ENCODE measurements around the gene GALNT5.

Gene GALNT5

GRCh38 chr2:157238296-157238695, 19.2 kb upstream of the GALNT5 start:
- Mint-ChIP-seq H3K4me3 (no peak overlapping the region), H3K4me1 (no peaks in the 10 kb centered on the region), H3K9me3 (no peaks in the 10 kb centered on the region), H3K27me3 (peaks cover 11% of the 10 kb centered on the region), H3K27ac (no peak overlapping the region), H3K36me3 (no peaks in the 10 kb centered on the region)
- DNase-seq = no peak
- CTCF ChIA-PET = no interaction called here

- no peaks in the 10 kb centered on the region for H3K9me3 Mint-ChIP-seq
- CTCF ChIA-PET = no interaction called here
- DNase-seq = no peak
Measured at GRCh38 chr2:157244691-157245090, 12.8 kb upstream of the GALNT5 start.

DNA sequence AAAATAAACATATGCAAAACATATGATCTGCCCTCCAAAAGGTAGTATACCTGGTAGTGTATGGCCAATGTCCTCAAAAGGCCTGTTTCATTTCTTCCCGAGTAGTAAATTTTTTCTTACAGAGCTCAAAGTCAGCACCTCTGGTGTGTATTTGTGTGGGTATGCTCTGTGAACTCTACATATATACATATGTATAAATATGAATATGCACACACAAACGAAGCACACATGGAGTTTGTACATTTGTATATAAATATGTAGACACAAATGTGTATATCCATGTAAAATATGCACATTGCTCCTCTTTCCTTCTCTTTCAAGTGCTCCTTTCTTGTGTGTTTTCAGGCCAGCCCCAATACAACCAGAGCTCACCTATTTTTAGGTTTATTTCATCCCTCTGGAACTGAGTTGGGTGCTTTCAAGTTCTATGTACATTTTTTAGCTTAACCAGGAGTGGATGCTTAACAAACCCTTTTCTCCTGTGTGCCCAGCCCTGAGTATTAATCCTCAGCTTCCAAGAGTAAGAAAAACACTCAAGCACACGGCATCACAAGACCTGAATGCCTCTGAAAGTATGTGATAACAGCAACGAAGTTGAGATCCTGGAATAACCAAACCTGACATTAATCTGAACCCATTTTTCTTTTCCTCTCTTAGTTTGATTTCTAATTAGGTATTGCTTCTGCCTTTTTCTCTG, 12.2 kb upstream of the GALNT5 start:
- no peak for DNase-seq
- Mint-ChIP-seq H3K4me1 (peaks cover 3% of the 10 kb centered on the region), H3K9me3 (no peaks in the 10 kb centered on the region), H3K36me3 (no peaks in the 10 kb centered on the region), H3K27ac (no peak overlapping the region), H3K4me3 (no peak overlapping the region), H3K27me3 (no peaks in the 10 kb centered on the region)
- CTCF ChIA-PET = no interaction called here

More at GRCh38 chr2:157244691-157245090, 12.8 kb upstream of the GALNT5 start:
- H3K4me3 Mint-ChIP-seq = no peak overlapping the region
- no peaks in the 10 kb centered on the region for H3K36me3 Mint-ChIP-seq
- H3K27me3 Mint-ChIP-seq = no peaks in the 10 kb centered on the region
- H3K27ac Mint-ChIP-seq = no peak overlapping the region
- H3K4me1 Mint-ChIP-seq = peaks cover 3% of the 10 kb centered on the region

DNA sequence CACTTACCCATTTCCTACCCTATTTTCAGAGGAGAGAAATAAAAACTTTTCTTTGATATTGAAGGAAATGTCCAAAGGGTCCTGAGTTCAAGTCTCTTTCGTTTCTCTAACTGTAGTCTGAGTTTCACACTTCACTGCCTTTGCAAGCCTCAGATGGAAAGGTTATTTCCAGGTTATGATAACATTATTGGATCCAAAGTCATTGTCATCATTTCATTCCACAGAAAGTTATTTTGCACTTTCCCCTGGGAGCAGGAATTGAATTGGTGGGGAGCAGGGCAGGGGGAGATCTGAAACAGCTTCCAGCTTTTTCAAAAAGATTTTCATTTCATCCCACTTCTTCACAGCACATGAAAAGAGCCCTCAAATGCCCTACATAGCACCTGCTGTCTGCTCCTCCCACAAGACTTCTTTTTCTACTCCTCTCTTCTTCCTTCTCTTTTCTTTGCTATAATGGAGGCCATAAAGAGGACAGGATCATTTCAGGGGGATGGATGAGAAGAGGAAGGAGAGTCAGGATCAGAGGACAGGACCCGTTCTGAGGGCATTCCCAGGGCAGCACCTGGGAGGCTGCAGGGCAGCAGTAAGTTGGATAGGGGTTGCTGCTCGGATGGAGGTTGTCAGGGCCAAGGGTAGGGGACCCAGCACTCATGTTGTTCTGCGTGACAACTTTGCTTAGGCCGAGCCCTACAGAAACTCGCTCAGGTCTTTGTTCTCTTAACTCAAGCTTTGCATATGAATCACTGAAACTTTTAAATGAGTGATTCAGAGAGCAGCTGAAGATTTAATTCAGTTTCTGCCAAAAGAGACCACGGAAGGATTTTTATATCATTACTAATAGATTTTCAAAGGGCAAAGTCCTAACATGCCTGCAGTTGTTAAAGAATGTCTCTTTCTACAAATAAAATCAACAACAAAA, 11.4 kb upstream of the GALNT5 start:
- no peaks in the 10 kb centered on the region for H3K27me3 Mint-ChIP-seq
- peaks cover 3% of the 10 kb centered on the region for H3K4me1 Mint-ChIP-seq
- no peak overlapping the region for H3K4me3 Mint-ChIP-seq
- H3K36me3 Mint-ChIP-seq = no peaks in the 10 kb centered on the region
- H3K9me3 Mint-ChIP-seq = no peaks in the 10 kb centered on the region
- no peak overlapping the region for H3K27ac Mint-ChIP-seq
- CTCF ChIA-PET = interaction anchor here (1.1 kb wide), 1 partner anchor 10 kb away, joined by 3 read pairs; no protein-coding TSS in a partner anchor
- no peak for DNase-seq

DNA sequence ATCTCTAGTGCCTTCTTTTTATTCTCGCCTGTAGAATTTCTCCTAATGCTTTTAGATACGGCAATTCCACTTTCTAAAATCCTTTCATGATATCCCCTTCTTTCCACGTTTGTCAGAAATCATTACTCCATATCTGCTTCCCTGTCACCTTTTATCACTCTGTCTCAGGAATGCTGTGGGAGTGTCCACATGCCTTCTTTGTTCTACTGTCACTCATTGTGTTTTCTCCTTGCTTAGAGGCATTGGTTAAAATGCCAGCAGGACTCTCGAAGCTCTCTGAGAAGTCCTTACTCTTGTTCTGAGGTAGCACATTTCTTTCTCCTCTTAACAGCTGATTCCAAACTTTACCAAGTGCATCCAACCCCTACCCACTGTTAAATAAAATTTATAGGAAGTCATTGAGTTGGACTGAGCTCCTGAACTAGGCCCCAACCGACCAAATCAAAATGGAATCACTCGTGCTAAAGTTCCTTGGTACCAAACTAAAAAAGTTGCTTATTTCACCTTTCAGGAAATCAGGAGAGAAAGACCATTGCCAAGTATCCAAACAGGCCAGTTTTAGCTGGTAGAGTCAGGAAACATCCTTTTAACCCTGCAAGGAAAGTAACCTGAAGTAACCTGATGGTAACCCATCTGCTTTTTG, 10.6 kb upstream of the GALNT5 start:
- CTCF ChIA-PET = interaction anchor here (1.1 kb wide), 1 partner anchor 10 kb away, joined by 3 read pairs; no protein-coding TSS in a partner anchor
- H3K36me3 Mint-ChIP-seq = no peaks in the 10 kb centered on the region
- H3K27me3 Mint-ChIP-seq = no peaks in the 10 kb centered on the region
- no peak for DNase-seq
- no peak overlapping the region for H3K27ac Mint-ChIP-seq
- H3K4me1 Mint-ChIP-seq = peaks cover 3% of the 10 kb centered on the region
- no peaks in the 10 kb centered on the region for H3K9me3 Mint-ChIP-seq
- H3K4me3 Mint-ChIP-seq = no peak overlapping the region

- no peak for DNase-seq
- peak overlapping the region; percentile 13 for H3K27ac Mint-ChIP-seq
- H3K4me1 Mint-ChIP-seq = peaks cover 3% of the 10 kb centered on the region
- no peaks in the 10 kb centered on the region for H3K27me3 Mint-ChIP-seq
- CTCF ChIA-PET = no interaction called here
- H3K4me3 Mint-ChIP-seq = no peak overlapping the region
- H3K9me3 Mint-ChIP-seq = no peaks in the 10 kb centered on the region
- H3K36me3 Mint-ChIP-seq = no peaks in the 10 kb centered on the region
Measured at GRCh38 chr2:157250836-157251235, 6.7 kb upstream of the GALNT5 start.

DNA sequence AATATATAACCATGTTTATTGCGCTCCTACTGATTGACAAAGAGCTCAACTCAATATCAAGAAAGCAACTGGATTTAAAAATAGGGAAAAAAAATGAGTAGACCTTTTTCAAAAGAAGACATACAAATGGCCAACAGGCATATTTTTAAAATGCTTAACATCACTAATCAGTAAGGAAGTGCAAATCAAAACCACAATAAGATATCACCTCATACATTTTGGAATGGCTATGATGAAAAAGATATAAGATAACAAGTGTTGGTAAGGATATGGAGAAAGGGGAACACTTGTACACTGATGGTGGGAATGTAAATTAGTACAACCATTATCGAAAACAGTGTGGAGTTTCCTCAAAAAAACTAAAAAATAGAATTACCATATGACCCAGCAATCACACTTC, 5.6 kb upstream of the GALNT5 start:
- Mint-ChIP-seq H3K4me1 (peaks cover 2% of the 10 kb centered on the region), H3K9me3 (no peaks in the 10 kb centered on the region), H3K27ac (no peak overlapping the region), H3K27me3 (no peaks in the 10 kb centered on the region), H3K4me3 (no peak overlapping the region), H3K36me3 (no peaks in the 10 kb centered on the region)
- DNase-seq = no peak
- CTCF ChIA-PET = no interaction called here

GRCh38 chr2:157252529-157252928, 5.0 kb upstream of the GALNT5 start:
- CTCF ChIA-PET = no interaction called here
- Mint-ChIP-seq H3K36me3 (no peaks in the 10 kb centered on the region), H3K9me3 (no peaks in the 10 kb centered on the region), H3K27me3 (no peaks in the 10 kb centered on the region), H3K4me3 (no peak overlapping the region), H3K27ac (no peak overlapping the region), H3K4me1 (peaks cover 5% of the 10 kb centered on the region)
- DNase-seq = no peak

DNA sequence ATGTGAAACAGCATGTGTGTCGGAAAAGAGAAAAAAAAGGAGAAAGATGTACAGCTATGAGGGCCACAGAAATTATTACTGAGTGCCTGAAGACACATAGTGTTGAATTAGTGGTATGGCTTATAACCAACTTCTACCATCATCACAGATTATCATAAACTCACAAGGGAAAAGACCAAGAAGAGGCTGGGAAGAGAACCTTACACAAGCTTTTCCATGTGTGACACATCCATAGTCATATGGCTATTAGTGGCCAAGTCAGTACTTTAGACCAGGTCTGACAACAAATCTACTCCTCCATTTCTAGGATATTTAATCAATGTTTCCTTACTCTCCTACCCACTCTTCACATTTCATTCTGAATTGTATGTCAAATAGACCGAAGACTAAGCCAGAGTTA, 3.5 kb upstream of the GALNT5 start:
- Mint-ChIP-seq H3K9me3 (no peaks in the 10 kb centered on the region), H3K36me3 (no peaks in the 10 kb centered on the region), H3K27me3 (no peaks in the 10 kb centered on the region), H3K4me3 (no peak overlapping the region), H3K4me1 (peaks cover 6% of the 10 kb centered on the region), H3K27ac (no peak overlapping the region)
- CTCF ChIA-PET = interaction anchor here (1.2 kb wide), 1 partner anchor 48 kb away, joined by 3 read pairs; no protein-coding TSS in a partner anchor
- DNase-seq = no peak

DNA sequence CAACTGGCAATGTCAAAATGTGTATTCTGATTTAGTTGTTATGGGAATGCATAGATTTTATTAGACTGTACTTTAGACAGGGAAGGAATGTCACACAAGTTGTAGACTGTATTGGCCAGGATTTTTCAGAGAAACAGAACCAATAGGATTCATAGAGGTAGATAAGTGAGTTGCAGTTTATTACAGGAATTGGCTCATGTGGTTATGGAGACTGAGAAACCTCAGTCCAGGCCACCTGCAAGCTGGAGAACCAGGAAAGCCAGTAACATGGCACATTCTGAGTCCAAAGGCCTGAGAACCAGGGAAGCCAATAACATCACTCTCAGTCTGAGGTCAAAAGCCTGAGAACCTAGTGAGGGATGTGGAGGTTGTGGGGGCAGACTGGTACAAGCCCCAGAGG, 1.8 kb upstream of the GALNT5 start:
- Mint-ChIP-seq H3K27ac (no peak overlapping the region), H3K4me1 (peaks cover 6% of the 10 kb centered on the region), H3K36me3 (no peaks in the 10 kb centered on the region), H3K4me3 (no peak overlapping the region), H3K9me3 (no peaks in the 10 kb centered on the region), H3K27me3 (no peaks in the 10 kb centered on the region)
- DNase-seq = no peak
- CTCF ChIA-PET = no interaction called here

DNA sequence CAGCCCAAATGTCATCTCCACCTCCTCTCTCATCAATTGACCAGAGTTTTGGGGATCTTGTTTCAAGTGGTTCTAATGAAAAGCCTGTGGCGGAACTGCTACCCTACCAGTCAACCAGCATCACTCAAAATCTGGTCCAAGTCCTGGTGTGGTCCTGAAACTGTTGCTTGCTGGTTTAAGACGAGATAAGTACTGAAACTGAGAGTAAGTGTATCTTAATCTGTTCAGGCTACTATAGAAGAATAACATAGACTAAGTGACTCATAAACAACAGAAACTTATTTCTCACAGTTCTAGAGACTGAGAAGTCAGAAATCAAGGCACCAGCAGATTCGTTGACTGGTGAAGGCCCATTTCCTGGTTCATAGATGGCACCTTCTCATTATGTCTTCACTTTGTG, 879 bp upstream of the GALNT5 start:
- Mint-ChIP-seq H3K27ac (no peak overlapping the region), H3K4me3 (no peak overlapping the region)
- CTCF ChIA-PET = no interaction called here

GRCh38 chr2:157258520-157259326, 1.2 kb downstream of the GALNT5 start:
- Mint-ChIP-seq H3K9me3 (no peaks in the 10 kb centered on the region), H3K4me3 (no peak overlapping the region), H3K4me1 (peaks cover 11% of the 10 kb centered on the region), H3K27ac (no peak overlapping the region), H3K36me3 (no peaks in the 10 kb centered on the region), H3K27me3 (no peaks in the 10 kb centered on the region)
- DNase-seq = no peak
- CTCF ChIA-PET = interaction anchor here (0.7 kb wide), 1 partner anchor 790 kb away, joined by 4 read pairs; no protein-coding TSS in a partner anchor

More for the DNA sequence above, 879 bp upstream of the GALNT5 start:
- no peaks in the 10 kb centered on the region for H3K36me3 Mint-ChIP-seq
- peaks cover 11% of the 10 kb centered on the region for H3K4me1 Mint-ChIP-seq
- H3K27me3 Mint-ChIP-seq = no peaks in the 10 kb centered on the region
- DNase-seq = no peak
- no peaks in the 10 kb centered on the region for H3K9me3 Mint-ChIP-seq

DNA sequence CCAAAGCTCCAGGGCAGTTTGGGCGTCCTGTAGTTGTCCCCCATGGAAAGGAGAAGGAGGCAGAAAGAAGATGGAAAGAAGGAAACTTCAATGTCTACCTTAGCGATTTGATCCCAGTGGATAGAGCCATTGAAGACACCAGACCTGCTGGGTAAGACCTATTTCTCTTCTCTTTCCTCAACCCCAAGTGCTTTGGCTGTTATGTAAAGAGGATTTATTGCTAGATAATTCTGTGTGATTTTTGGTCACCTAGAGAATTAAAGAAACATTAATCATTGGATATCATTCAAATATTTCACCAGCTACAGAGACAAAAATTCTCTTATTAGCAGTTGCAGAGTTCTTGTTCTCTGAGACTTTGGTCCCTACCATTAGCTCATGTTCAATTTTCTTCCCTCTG, 1.9 kb downstream of the GALNT5 start:
- H3K9me3 Mint-ChIP-seq = no peaks in the 10 kb centered on the region
- CTCF ChIA-PET = no interaction called here
- peaks cover 11% of the 10 kb centered on the region for H3K4me1 Mint-ChIP-seq
- no peak overlapping the region for H3K4me3 Mint-ChIP-seq
- H3K36me3 Mint-ChIP-seq = no peaks in the 10 kb centered on the region
- H3K27ac Mint-ChIP-seq = no peak overlapping the region
- H3K27me3 Mint-ChIP-seq = no peaks in the 10 kb centered on the region
- no peak for DNase-seq

DNA sequence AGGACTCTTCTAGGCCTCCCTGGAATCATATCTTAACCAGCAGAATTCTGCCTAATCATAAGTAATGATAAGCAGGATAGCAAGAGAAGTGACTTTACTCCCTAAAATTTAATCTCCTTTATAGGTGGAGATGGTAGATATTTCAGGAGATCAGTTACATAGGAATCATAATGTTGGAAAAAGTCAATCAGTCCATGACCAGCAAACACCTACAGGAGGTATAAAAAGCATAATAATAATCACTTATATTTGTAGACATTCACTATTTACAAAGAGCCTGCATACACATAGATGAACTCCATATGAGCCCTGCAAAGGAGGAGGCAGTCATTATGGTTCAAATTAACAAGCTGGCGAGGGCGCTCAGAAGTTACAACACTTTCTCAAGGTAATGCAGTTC, 2.5 kb downstream of the GALNT5 start:
- no peaks in the 10 kb centered on the region for H3K36me3 Mint-ChIP-seq
- H3K9me3 Mint-ChIP-seq = no peaks in the 10 kb centered on the region
- CTCF ChIA-PET = interaction anchor here (1.3 kb wide), 1 partner anchor 44 kb away, joined by 3 read pairs; no protein-coding TSS in a partner anchor
- H3K27me3 Mint-ChIP-seq = no peaks in the 10 kb centered on the region
- no peak for DNase-seq
- H3K4me3 Mint-ChIP-seq = no peak overlapping the region
- H3K27ac Mint-ChIP-seq = no peak overlapping the region
- peaks cover 11% of the 10 kb centered on the region for H3K4me1 Mint-ChIP-seq

All from activated naive CD4-positive, alpha-beta T cell treated with anti-CD3 and anti-CD28 coated beads, Interleukin-2, amount 10 ng/mL, durations not matched to agents 7 days and 5 days (primary cell).